Activated T-cell treated with anti-CD3 and anti-CD28 coated beads for 24 hours (primary cell): ENCODE data around the gene ENDOD1.

Experiments
- DNase-seq: peaks from one replicate; pipeline ENCODE4 v3.0.0-alpha.2; 2020; ENCODE audit warnings: low read depth

The ENDOD1 gene

DNA sequence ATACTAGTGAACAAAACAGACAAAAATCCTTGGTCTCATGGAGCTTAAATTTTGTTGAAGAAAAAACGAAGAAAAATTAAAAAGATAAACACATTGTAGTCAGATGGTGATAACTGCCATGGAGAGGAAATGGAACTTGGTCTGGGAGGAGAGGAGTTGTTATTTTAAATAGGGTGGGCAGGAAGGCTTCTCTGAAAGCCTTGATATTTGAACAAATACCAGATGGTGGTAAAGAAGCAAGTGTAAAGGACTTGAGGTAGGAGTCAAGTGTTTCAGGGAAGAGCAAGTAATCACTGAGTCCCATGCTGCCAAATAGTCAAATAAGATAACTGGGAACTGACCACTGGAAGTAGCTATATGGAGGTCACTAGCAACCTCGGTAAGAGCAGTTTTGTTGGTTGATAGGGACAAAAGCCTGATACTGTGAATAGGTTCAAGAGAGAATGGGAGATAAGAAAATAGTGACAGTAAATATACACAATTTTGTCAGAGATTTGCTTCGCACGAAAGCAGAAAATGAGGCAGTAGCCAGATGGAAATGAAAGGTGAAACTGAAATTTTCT, 86.3 kb downstream of the ENDOD1 start:
- DNase-seq, result no peak
